B cell (primary cell): ENCODE results near the gene DHRS1. TPM values are rescaled to one million over a fixed set of nuclear protein-coding genes. Genes with fewer than 3 reads are reported as not detected.

Experiments
- ATAC-seq: fragments of 200-7000 bp; cut with Tn5 transposase; one replicate; pipeline ENCODE4 v1.10.0; 2021; ENCODE audit warnings: low read depth, mild to moderate bottlenecking, moderate number of reproducible peaks, moderate library complexity
- CTCF ChIA-PET: fragments of 350-600 bp; sonication (Branson Sonifier 250); formaldehyde crosslinking; loops from one replicate; lab custom pipeline; 2021; ENCODE audit warnings: antibody characterized with exemption, inconsistent platforms; lab: Charles Lee
- POLR2A ChIA-PET: fragments of 350-600 bp; sonication (Branson Sonifier 250); formaldehyde crosslinking; loops from one replicate; lab custom pipeline; 2021; ENCODE audit warnings: antibody characterized with exemption; lab: Charles Lee
- DNase-seq: peaks from one replicate; pipeline ENCODE4 v3.0.0; 2013
- H2AFZ ChIP-seq: 2 replicates; pipeline ENCODE4 v1.6.1; 2012; ENCODE audit warnings: mild to moderate bottlenecking, low read depth, low read length; ENCODE audit not compliant: insufficient read depth, poor library complexity, severe bottlenecking
- H3K27ac ChIP-seq, 2 donors: 1 replicate in 1 of 2; 2 replicates in 1 of 2; pipeline ENCODE4 v1.5.1; 2012 to 2013; ENCODE audit warnings: low read length in 2 of 2, mild to moderate bottlenecking in 2 of 2, moderate library complexity in 1 of 2
- H3K27me3 ChIP-seq, 4 experiments: fragments of 200-600 bp in 1 of 4; sonication (generic) in 1 of 4; replicated peaks in 1 of 4; 1 replicate in 2 of 4; 2 replicates in 2 of 4; pipeline versions ENCODE4 v1.6.1 to v1.7.0; 2013 to 2016; ENCODE audit warnings: low read length in 3 of 4, mild to moderate bottlenecking in 2 of 4, mixed read lengths in 1 of 4, moderate library complexity in 1 of 4; ENCODE audit not compliant: insufficient read depth in 4 of 4, control insufficient read depth in 3 of 4; ENCODE audit errors: control extremely low read depth in 1 of 4
- H3K36me3 ChIP-seq, 2 experiments: replicated peaks in 1 of 2; 1 replicate in 1 of 2; 2 replicates in 1 of 2; pipeline versions ENCODE4 v1.6.1 to v1.7.1; 2013; ENCODE audit warnings: low read length in 1 of 2; ENCODE audit not compliant: insufficient read depth in 2 of 2, control insufficient read depth in 1 of 2; ENCODE audit errors: control extremely low read depth in 1 of 2, extremely low read depth in 1 of 2
- H3K4me1 ChIP-seq, 2 donors: fragments of 200-600 bp in 1 of 2; sonication (generic) in 1 of 2; 1 replicate in 1 of 2; 2 replicates in 1 of 2; pipeline versions ENCODE4 v1.5.1 to v1.6.1; 2013 to 2017; ENCODE audit warnings: low read length in 2 of 2; ENCODE audit not compliant: control insufficient read depth in 2 of 2, insufficient read depth in 2 of 2
- H3K4me2 ChIP-seq: replicated peaks from 2 replicates; pipeline ENCODE3; 2012; ENCODE audit warnings: mild to moderate bottlenecking, low read depth, low read length; ENCODE audit not compliant: poor library complexity, severe bottlenecking
- H3K4me3 ChIP-seq, 5 experiments: fragments of 200-600 bp in 1 of 5; sonication (generic) in 1 of 5; 1 replicate in 3 of 5; 2 replicates in 2 of 5; pipeline versions ENCODE4 v1.5.1 to v1.7.0; 2011 to 2016; ENCODE audit warnings: low read length in 4 of 5, mild to moderate bottlenecking in 4 of 5, low read depth in 2 of 5, control low read depth in 1 of 5, moderate library complexity in 1 of 5; ENCODE audit not compliant: insufficient read depth in 1 of 5; ENCODE audit errors: control extremely low read depth in 1 of 5, extremely low read depth in 1 of 5
- H3K79me2 ChIP-seq: fragments of 200-600 bp; sonication (generic); one replicate; pipeline ENCODE4 v1.6.0; 2016; ENCODE audit warnings: low read length; ENCODE audit not compliant: control insufficient read depth, insufficient read depth
- H3K9ac ChIP-seq: fragments of 200-600 bp; sonication (generic); 2 replicates; pipeline ENCODE4 v1.6.1; 2017; ENCODE audit warnings: mild to moderate bottlenecking, low read length, moderate library complexity
- H3K9me3 ChIP-seq, 3 donors: one replicate each; pipeline versions ENCODE4 v1.6.1 to v1.7.1; 2013; ENCODE audit warnings: low read length in 2 of 3; ENCODE audit not compliant: control insufficient read depth in 2 of 3, insufficient read depth in 1 of 3; ENCODE audit errors: control extremely low read depth in 1 of 3
- H4K20me1 ChIP-seq: 2 replicates; pipeline ENCODE4 v1.6.0; 2012; ENCODE audit warnings: mild to moderate bottlenecking, low read length; ENCODE audit not compliant: insufficient read depth, control insufficient read depth, poor library complexity, severe bottlenecking
- H3K27ac Mint-ChIP-seq: one replicate; pipeline ENCODE4 v1.8.0; 2021; ENCODE audit warnings: mixed read lengths
- H3K27me3 Mint-ChIP-seq: one replicate; pipeline ENCODE4 v1.8.0; 2021; ENCODE audit warnings: mixed read lengths
- H3K4me1 Mint-ChIP-seq: one replicate; pipeline ENCODE4 v1.8.0; 2021; ENCODE audit warnings: mixed read lengths
- H3K4me3 Mint-ChIP-seq: one replicate; pipeline ENCODE4 v1.8.0; 2021; ENCODE audit warnings: mixed read lengths
- H3K9me3 Mint-ChIP-seq: one replicate; pipeline ENCODE4 v1.8.0; 2022; ENCODE audit warnings: mixed read lengths; ENCODE audit not compliant: insufficient read depth
- CTCF ChIP-seq: fragments of 200-600 bp; IDR thresholded peaks from one replicate; pipeline ENCODE4 v1.8.0; 2022; ENCODE audit warnings: antibody characterized with exemption, mild to moderate bottlenecking
- EZH2 ChIP-seq: IDR thresholded peaks from 2 replicates; pipeline ENCODE4 v1.6.1; 2012; ENCODE audit warnings: borderline replicate concordance, low read depth, mild to moderate bottlenecking, moderate library complexity, low read length; ENCODE audit not compliant: insufficient read depth, poor library complexity, severe bottlenecking
- WGBS: methylation state at CpG from one replicate; pipeline ENCODE4 v1.1.5; 2013; ENCODE audit warnings: missing lambda C conversion rate; ENCODE audit not compliant: insufficient coverage; 5-methylcytosine and 5-hydroxymethylcytosine counted together
- intact Hi-C: fragments of 100-400 bp; cut with micrococcal nuclease; formaldehyde crosslinking; loops from one replicate; pipeline ENCODE4 v1.10.0; 2022
- polyA plus RNA-seq: library from polyadenylated mRNA; depleted of rRNA; stranded (reverse); fragments of >200 nt; gene quantifications from 2 replicates; pipeline ENCODE4 v1.2.3, GENCODE V29; 2012
- total RNA-seq, 2 donors: library from RNA; stranded (reverse); fragments of 120-200 nt in 1 of 2; gene quantifications; 1 replicate in 1 of 2; 2 replicates in 1 of 2; pipeline versions ENCODE4 v1.2.3 to v1.2.4, GENCODE V29; 2013 to 2022

DHRS1 gene
- total and polyA plus RNA-seq, 2 donors (not counting 1 experiment from before 2014, with no cell fraction given), result 42.7 to 76.9 TPM

GRCh38 chr14:24310646-24311604 is 11.3 kb upstream of the DHRS1 start, which contains the start of gene LTB4R:
LTB4R (plus strand) TSS chr14:24311502; CDS start chr14:24315652, 4,150 bp downstream.
- Mint-ChIP-seq H3K27me3 (no peaks in the 10 kb centered on the region), H3K27ac (peak within 1 kb of the TSS; percentile 91), H3K4me3 (peak within 1 kb of the TSS; percentile 84), H3K9me3 (no peaks in the 10 kb centered on the region), H3K4me1 (peaks cover 61% of the 10 kb centered on the region)
- ChIA-PET CTCF (interaction anchor here (0.7 to 9.4 kb wide), 25 partner anchors 8 to 388 kb away, joined by 3 to 116 read pairs (median 5); partner anchors contain the start of genes CBLN3, DHRS1, IPO4 and IRF9), POLR2A (interaction anchor here (0.6 to 2.0 kb wide), 12 partner anchors 11 to 120 kb away, joined by 3 to 17 read pairs (median 5); partner anchors contain the start of genes CHMP4A, DHRS1, KHNYN and MDP1)
- Histone ChIP-seq H2AFZ (peak within 1 kb of the TSS; percentile 82), H3K36me3 (peaks cover 3 to 26% of the 10 kb centered on the region in 2 experiments), H3K27ac (peak within 1 kb of the TSS; percentile 65 to 83), H4K20me1 (peaks cover 32% of the 10 kb centered on the region), H3K4me3 (peak within 1 kb of the TSS; percentile 8 to 71 (median 57)), H3K27me3 (no peaks in the 10 kb centered on the region), H3K9me3 (no peaks in the 10 kb centered on the region), H3K4me2 (peak within 1 kb of the TSS; percentile 92), H3K9ac (peak within 1 kb of the TSS; percentile 70), H3K79me2 (peaks cover 16% of the 10 kb centered on the region), H3K4me1 (peaks cover 38 to 57% of the 10 kb centered on the region in 2 donors)
- DNase-seq (peak; percentile 90), ATAC-seq (peak; percentile 76)
- 9% methylated on average over 92 of the region's 99 CpGs for WGBS
- TF ChIP-seq CTCF (peak; percentile 67), EZH2 (no peak)
- intact Hi-C loops, result loop anchor here (1.0 to 5.0 kb wide), 4 partner anchors 21 to 299 kb away; partner anchors contain the start of gene TINF2
